H9 (cell line): ENCODE measurements around the gene GRIK1. TPM values are rescaled to one million over a fixed set of nuclear protein-coding genes. Genes with fewer than 3 reads are reported as not detected.

Experiments
- DNase-seq: peaks from one replicate; pipeline ENCODE4 v3.0.0-alpha.2; 2017
- H2AFZ ChIP-seq: one replicate; pipeline ENCODE4 v1.6.1; 2013; ENCODE audit warnings: mild to moderate bottlenecking, low read length, control low read depth, moderate library complexity
- H2AK5ac ChIP-seq: 2 replicates; pipeline ENCODE4 v1.6.1; 2013; ENCODE audit warnings: low read length, control low read depth, mixed read lengths; ENCODE audit not compliant: insufficient read length
- H2BK120ac ChIP-seq: one replicate; pipeline ENCODE4 v1.6.1; 2013; ENCODE audit warnings: low read depth, mild to moderate bottlenecking, low read length, control low read depth, inconsistent platforms; ENCODE audit not compliant: poor library complexity, severe bottlenecking
- H2BK12ac ChIP-seq: 2 replicates; pipeline ENCODE4 v1.6.1; 2013; ENCODE audit warnings: low read length, control low read depth, mixed read lengths, low read depth; ENCODE audit not compliant: insufficient read length
- H2BK15ac ChIP-seq: 2 replicates; pipeline ENCODE4 v1.6.1; 2013; ENCODE audit warnings: low read depth, low read length, control low read depth
- H2BK20ac ChIP-seq: one replicate; pipeline ENCODE4 v1.6.1; 2013; ENCODE audit warnings: low read depth, mild to moderate bottlenecking, low read length, control low read depth, inconsistent platforms; ENCODE audit not compliant: poor library complexity, severe bottlenecking
- H2BK5ac ChIP-seq: 2 replicates; pipeline ENCODE4 v1.6.1; 2013; ENCODE audit warnings: low read length, control low read depth, mixed read lengths; ENCODE audit not compliant: insufficient read length
- H3K14ac ChIP-seq: 2 replicates; pipeline ENCODE4 v1.6.1; 2013; ENCODE audit warnings: low read length, control low read depth; ENCODE audit not compliant: insufficient read depth
- H3K18ac ChIP-seq: 2 replicates; pipeline ENCODE4 v1.6.1; 2013; ENCODE audit warnings: low read depth, mild to moderate bottlenecking, mixed read lengths, low read length, control low read depth; ENCODE audit not compliant: insufficient read length
- H3K23ac ChIP-seq: 2 replicates; pipeline ENCODE4 v1.6.1; 2013; ENCODE audit warnings: low read length, control low read depth, mixed read lengths, low read depth; ENCODE audit not compliant: insufficient read length
- H3K23me2 ChIP-seq: 2 replicates; pipeline ENCODE4 v1.6.1; 2013; ENCODE audit warnings: low read depth, mild to moderate bottlenecking, mixed read lengths, low read length, control low read depth; ENCODE audit not compliant: insufficient read length, poor library complexity, severe bottlenecking
- H3K27ac ChIP-seq: 2 replicates; pipeline ENCODE4 v1.5.1; 2013; ENCODE audit warnings: low read length, control low read depth, mixed read lengths, low read depth; ENCODE audit not compliant: insufficient read length
- H3K27me3 ChIP-seq: 2 replicates; pipeline ENCODE4 v1.6.1; 2013; ENCODE audit warnings: low read length, control low read depth, inconsistent platforms; ENCODE audit not compliant: insufficient read depth
- H3K4ac ChIP-seq: 2 replicates; pipeline ENCODE4 v1.6.1; 2013; ENCODE audit warnings: low read depth, mild to moderate bottlenecking, control low read depth, inconsistent platforms, low read length, moderate library complexity
- H3K4me1 ChIP-seq: 2 replicates; pipeline ENCODE4 v1.6.1; 2013; ENCODE audit warnings: low read length, control low read depth, inconsistent platforms; ENCODE audit not compliant: insufficient read depth
- H3K4me2 ChIP-seq: 2 replicates; pipeline ENCODE4 v1.6.1; 2013; ENCODE audit warnings: low read length, control low read depth, mixed read lengths; ENCODE audit not compliant: insufficient read length, insufficient read depth
- H3K56ac ChIP-seq: 2 replicates; pipeline ENCODE4 v1.6.1; 2013; ENCODE audit warnings: low read depth, mild to moderate bottlenecking, mixed read lengths, low read length, control low read depth; ENCODE audit not compliant: insufficient read length
- H3K79me1 ChIP-seq: 2 replicates; pipeline ENCODE4 v1.6.1; 2013; ENCODE audit warnings: low read depth, mild to moderate bottlenecking, moderate library complexity, low read length, control low read depth, inconsistent platforms; ENCODE audit not compliant: insufficient read depth, poor library complexity, severe bottlenecking
- H3K79me2 ChIP-seq: 2 replicates; pipeline ENCODE4 v1.6.1; 2013; ENCODE audit warnings: low read length, control low read depth, inconsistent platforms; ENCODE audit not compliant: insufficient read depth
- H3K9ac ChIP-seq: 2 replicates; pipeline ENCODE4 v1.6.1; 2013; ENCODE audit warnings: low read length, control low read depth, mixed read lengths; ENCODE audit not compliant: insufficient read length; ENCODE audit errors: extremely low read depth
- H3K9me3 ChIP-seq: one replicate; pipeline ENCODE4 v1.6.1; 2013; ENCODE audit warnings: low read depth, low read length, inconsistent platforms; ENCODE audit not compliant: control insufficient read depth
- H3T11ph ChIP-seq: one replicate; pipeline ENCODE4 v1.6.1; 2013; ENCODE audit warnings: mild to moderate bottlenecking, low read length, control low read depth, inconsistent platforms
- H4K20me1 ChIP-seq: one replicate; pipeline ENCODE4 v1.6.1; 2013; ENCODE audit not compliant: control insufficient read depth, insufficient read length, insufficient read depth
- H4K5ac ChIP-seq: 2 replicates; pipeline ENCODE4 v1.6.1; 2013; ENCODE audit warnings: low read depth, mild to moderate bottlenecking, mixed read lengths, low read length, control low read depth; ENCODE audit not compliant: insufficient read length
- H4K8ac ChIP-seq: replicated peaks from 2 replicates; pipeline ENCODE4 v1.6.1; 2013; ENCODE audit warnings: low read length, control low read depth, mixed read lengths, low read depth; ENCODE audit not compliant: insufficient read length
- H4K91ac ChIP-seq: 2 replicates; pipeline ENCODE4 v1.6.1; 2013; ENCODE audit warnings: low read depth, mild to moderate bottlenecking, moderate library complexity, mixed read lengths, low read length, control low read depth; ENCODE audit not compliant: insufficient read length
- H3K27ac Mint-ChIP-seq, 3 experiments: 2 replicates in 2 of 3; 3 replicates in 1 of 3; pipeline ENCODE4 v1.8.0; 2020 to 2021; ENCODE audit warnings: mixed read lengths in 3 of 3, mild to moderate bottlenecking in 1 of 3, moderate library complexity in 1 of 3
- H3K27me3 Mint-ChIP-seq: 2 replicates; pipeline ENCODE4 v1.8.0; 2021; ENCODE audit warnings: low read depth, mild to moderate bottlenecking, moderate library complexity, mixed read lengths
- H3K36me3 Mint-ChIP-seq, 3 experiments: 2 replicates in 2 of 3; 3 replicates in 1 of 3; pipeline ENCODE4 v1.8.0; 2020 to 2021; ENCODE audit warnings: low read depth in 3 of 3, mixed read lengths in 3 of 3; ENCODE audit not compliant: insufficient read depth in 1 of 3
- H3K4me1 Mint-ChIP-seq, 2 experiments: 2 replicates each; pipeline ENCODE4 v1.8.0; 2020; ENCODE audit warnings: mixed read lengths in 2 of 2
- H3K4me3 Mint-ChIP-seq, 2 experiments: 2 replicates in 1 of 2; 3 replicates in 1 of 2; pipeline ENCODE4 v1.8.0; 2020 to 2021; ENCODE audit warnings: mild to moderate bottlenecking in 2 of 2, mixed read lengths in 2 of 2, moderate library complexity in 1 of 2
- H3K9me3 Mint-ChIP-seq, 2 experiments: 2 replicates in 1 of 2; 3 replicates in 1 of 2; pipeline ENCODE4 v1.8.0; 2020; ENCODE audit warnings: mild to moderate bottlenecking in 2 of 2, mixed read lengths in 2 of 2, moderate library complexity in 1 of 2
- WGBS: extraction: QIAGEN DNeasy Blood & Tissue Kit; methylation state at CpG from one replicate; pipeline ENCODE4 v1.1.7; 2013; ENCODE audit warnings: missing lambda C conversion rate, low lambda C conversion rate, mixed read lengths; ENCODE audit not compliant: insufficient read length; ENCODE audit errors: extremely low coverage; 5-methylcytosine and 5-hydroxymethylcytosine counted together
- total RNA-seq: library from RNA; stranded (reverse); gene quantifications from 2 replicates; pipeline ENCODE4 v1.2.1, GENCODE V29; 2021
- TF ChIP-seq, protein P1 (sequence below): fragments of 200-600 bp; sonication (generic); conservative IDR thresholded peaks from 3 replicates; pipeline ENCODE4 v1.8.0; 2021; ENCODE audit warnings: antibody characterized with exemption, mild to moderate bottlenecking

GRIK1 gene
- total RNA-seq, 1 experiment from 2014 or later, result not detected

DNA sequence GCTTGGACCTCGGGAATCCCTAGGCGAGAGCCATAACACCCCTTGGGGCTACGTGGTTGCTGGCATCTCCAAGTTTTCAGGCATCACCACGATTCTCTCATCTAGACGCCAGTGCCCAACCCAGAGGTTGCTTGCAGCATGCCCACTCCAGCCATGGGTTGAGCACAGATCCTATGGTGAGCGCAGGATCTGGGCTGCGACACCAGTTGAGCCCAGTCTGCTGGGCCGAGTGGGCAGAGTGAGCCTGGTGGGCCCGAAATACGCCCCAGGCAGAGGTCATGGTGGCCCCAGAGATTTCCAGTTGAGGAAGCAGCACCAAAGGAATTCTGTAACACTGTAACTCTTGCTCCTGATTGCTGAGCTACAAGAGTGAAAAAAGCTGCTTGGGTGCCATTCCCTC is 46.1 kb upstream of the GRIK1 start:
- Histone ChIP-seq H3K14ac (no peak overlapping the region), H3K23ac (no peak overlapping the region), H3K4me1 (no peaks in the 10 kb centered on the region), H3K79me1 (no peaks in the 10 kb centered on the region), H3K4ac (no peak overlapping the region), H3K4me2 (no peak overlapping the region), H4K91ac (no peak overlapping the region), H3K79me2 (no peaks in the 10 kb centered on the region), H3K56ac (no peak overlapping the region), H3K27me3 (no peaks in the 10 kb centered on the region), H3K9me3 (no peaks in the 10 kb centered on the region), H2BK15ac (no peak overlapping the region), H4K8ac (no peak overlapping the region), H2BK12ac (no peak overlapping the region), H2AK5ac (no peak overlapping the region), H2BK20ac (no peak overlapping the region), H3K23me2 (no peaks in the 10 kb centered on the region), H2BK5ac (no peak overlapping the region), H3K27ac (no peak overlapping the region), H2BK120ac (no peak overlapping the region), H3T11ph (no peak overlapping the region), H3K9ac (no peak overlapping the region), H2AFZ (no peak overlapping the region), H4K5ac (no peak overlapping the region), H4K20me1 (no peaks in the 10 kb centered on the region), H3K18ac (no peak overlapping the region)
- whole genome bisulfite sequencing, result no CpG with 5 or more reads among the region's 10 CpGs
- Mint-ChIP-seq H3K27ac (no peak overlapping the region), H3K36me3 (peaks cover 6 to 24% (median 9%) of the 10 kb centered on the region in 3 experiments; a peak in 5 of 7 replicates), H3K4me3 (no peak overlapping the region), H3K27me3 (no peaks in the 10 kb centered on the region), H3K9me3 (peaks cover 17 to 21% of the 10 kb centered on the region in 2 experiments; a peak in 4 of 5 replicates), H3K4me1 (no peaks in the 10 kb centered on the region)
- TF ChIP-seq, protein P1, sequence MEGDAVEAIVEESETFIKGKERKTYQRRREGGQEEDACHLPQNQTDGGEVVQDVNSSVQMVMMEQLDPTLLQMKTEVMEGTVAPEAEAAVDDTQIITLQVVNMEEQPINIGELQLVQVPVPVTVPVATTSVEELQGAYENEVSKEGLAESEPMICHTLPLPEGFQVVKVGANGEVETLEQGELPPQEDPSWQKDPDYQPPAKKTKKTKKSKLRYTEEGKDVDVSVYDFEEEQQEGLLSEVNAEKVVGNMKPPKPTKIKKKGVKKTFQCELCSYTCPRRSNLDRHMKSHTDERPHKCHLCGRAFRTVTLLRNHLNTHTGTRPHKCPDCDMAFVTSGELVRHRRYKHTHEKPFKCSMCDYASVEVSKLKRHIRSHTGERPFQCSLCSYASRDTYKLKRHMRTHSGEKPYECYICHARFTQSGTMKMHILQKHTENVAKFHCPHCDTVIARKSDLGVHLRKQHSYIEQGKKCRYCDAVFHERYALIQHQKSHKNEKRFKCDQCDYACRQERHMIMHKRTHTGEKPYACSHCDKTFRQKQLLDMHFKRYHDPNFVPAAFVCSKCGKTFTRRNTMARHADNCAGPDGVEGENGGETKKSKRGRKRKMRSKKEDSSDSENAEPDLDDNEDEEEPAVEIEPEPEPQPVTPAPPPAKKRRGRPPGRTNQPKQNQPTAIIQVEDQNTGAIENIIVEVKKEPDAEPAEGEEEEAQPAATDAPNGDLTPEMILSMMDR, result no peak
- no peak for DNase-seq
